H9 (cell line): ENCODE data around the gene SERP1. TPM values are rescaled to one million over a fixed set of nuclear protein-coding genes. Genes with fewer than 3 reads are reported as not detected.

Experiments used
- DNase-seq: peaks from one replicate; pipeline ENCODE4 v3.0.0-alpha.2; 2017
- H2AFZ ChIP-seq: one replicate; pipeline ENCODE4 v1.6.1; 2013; ENCODE audit warnings: mild to moderate bottlenecking, low read length, control low read depth, moderate library complexity
- H2AK5ac ChIP-seq: 2 replicates; pipeline ENCODE4 v1.6.1; 2013; ENCODE audit warnings: low read length, control low read depth, mixed read lengths; ENCODE audit not compliant: insufficient read length
- H2BK120ac ChIP-seq: one replicate; pipeline ENCODE4 v1.6.1; 2013; ENCODE audit warnings: low read depth, mild to moderate bottlenecking, low read length, control low read depth, inconsistent platforms; ENCODE audit not compliant: poor library complexity, severe bottlenecking
- H2BK12ac ChIP-seq: 2 replicates; pipeline ENCODE4 v1.6.1; 2013; ENCODE audit warnings: low read length, control low read depth, mixed read lengths, low read depth; ENCODE audit not compliant: insufficient read length
- H2BK15ac ChIP-seq: 2 replicates; pipeline ENCODE4 v1.6.1; 2013; ENCODE audit warnings: low read depth, low read length, control low read depth
- H2BK20ac ChIP-seq: one replicate; pipeline ENCODE4 v1.6.1; 2013; ENCODE audit warnings: low read depth, mild to moderate bottlenecking, low read length, control low read depth, inconsistent platforms; ENCODE audit not compliant: poor library complexity, severe bottlenecking
- H2BK5ac ChIP-seq: 2 replicates; pipeline ENCODE4 v1.6.1; 2013; ENCODE audit warnings: low read length, control low read depth, mixed read lengths; ENCODE audit not compliant: insufficient read length
- H3K14ac ChIP-seq: 2 replicates; pipeline ENCODE4 v1.6.1; 2013; ENCODE audit warnings: low read length, control low read depth; ENCODE audit not compliant: insufficient read depth
- H3K18ac ChIP-seq: 2 replicates; pipeline ENCODE4 v1.6.1; 2013; ENCODE audit warnings: low read depth, mild to moderate bottlenecking, mixed read lengths, low read length, control low read depth; ENCODE audit not compliant: insufficient read length
- H3K23ac ChIP-seq: 2 replicates; pipeline ENCODE4 v1.6.1; 2013; ENCODE audit warnings: low read length, control low read depth, mixed read lengths, low read depth; ENCODE audit not compliant: insufficient read length
- H3K23me2 ChIP-seq: 2 replicates; pipeline ENCODE4 v1.6.1; 2013; ENCODE audit warnings: low read depth, mild to moderate bottlenecking, mixed read lengths, low read length, control low read depth; ENCODE audit not compliant: insufficient read length, poor library complexity, severe bottlenecking
- H3K27ac ChIP-seq: 2 replicates; pipeline ENCODE4 v1.5.1; 2013; ENCODE audit warnings: low read length, control low read depth, mixed read lengths, low read depth; ENCODE audit not compliant: insufficient read length
- H3K27me3 ChIP-seq: 2 replicates; pipeline ENCODE4 v1.6.1; 2013; ENCODE audit warnings: low read length, control low read depth, inconsistent platforms; ENCODE audit not compliant: insufficient read depth
- H3K4ac ChIP-seq: 2 replicates; pipeline ENCODE4 v1.6.1; 2013; ENCODE audit warnings: low read depth, mild to moderate bottlenecking, control low read depth, inconsistent platforms, low read length, moderate library complexity
- H3K4me1 ChIP-seq: 2 replicates; pipeline ENCODE4 v1.6.1; 2013; ENCODE audit warnings: low read length, control low read depth, inconsistent platforms; ENCODE audit not compliant: insufficient read depth
- H3K4me2 ChIP-seq: 2 replicates; pipeline ENCODE4 v1.6.1; 2013; ENCODE audit warnings: low read length, control low read depth, mixed read lengths; ENCODE audit not compliant: insufficient read length, insufficient read depth
- H3K56ac ChIP-seq: 2 replicates; pipeline ENCODE4 v1.6.1; 2013; ENCODE audit warnings: low read depth, mild to moderate bottlenecking, mixed read lengths, low read length, control low read depth; ENCODE audit not compliant: insufficient read length
- H3K79me1 ChIP-seq: 2 replicates; pipeline ENCODE4 v1.6.1; 2013; ENCODE audit warnings: low read depth, mild to moderate bottlenecking, moderate library complexity, low read length, control low read depth, inconsistent platforms; ENCODE audit not compliant: insufficient read depth, poor library complexity, severe bottlenecking
- H3K79me2 ChIP-seq: 2 replicates; pipeline ENCODE4 v1.6.1; 2013; ENCODE audit warnings: low read length, control low read depth, inconsistent platforms; ENCODE audit not compliant: insufficient read depth
- H3K9ac ChIP-seq: 2 replicates; pipeline ENCODE4 v1.6.1; 2013; ENCODE audit warnings: low read length, control low read depth, mixed read lengths; ENCODE audit not compliant: insufficient read length; ENCODE audit errors: extremely low read depth
- H3K9me3 ChIP-seq: one replicate; pipeline ENCODE4 v1.6.1; 2013; ENCODE audit warnings: low read depth, low read length, inconsistent platforms; ENCODE audit not compliant: control insufficient read depth
- H3T11ph ChIP-seq: one replicate; pipeline ENCODE4 v1.6.1; 2013; ENCODE audit warnings: mild to moderate bottlenecking, low read length, control low read depth, inconsistent platforms
- H4K20me1 ChIP-seq: one replicate; pipeline ENCODE4 v1.6.1; 2013; ENCODE audit not compliant: control insufficient read depth, insufficient read length, insufficient read depth
- H4K5ac ChIP-seq: 2 replicates; pipeline ENCODE4 v1.6.1; 2013; ENCODE audit warnings: low read depth, mild to moderate bottlenecking, mixed read lengths, low read length, control low read depth; ENCODE audit not compliant: insufficient read length
- H4K8ac ChIP-seq: replicated peaks from 2 replicates; pipeline ENCODE4 v1.6.1; 2013; ENCODE audit warnings: low read length, control low read depth, mixed read lengths, low read depth; ENCODE audit not compliant: insufficient read length
- H4K91ac ChIP-seq: 2 replicates; pipeline ENCODE4 v1.6.1; 2013; ENCODE audit warnings: low read depth, mild to moderate bottlenecking, moderate library complexity, mixed read lengths, low read length, control low read depth; ENCODE audit not compliant: insufficient read length
- H3K27ac Mint-ChIP-seq, 3 experiments: 2 replicates in 2 of 3; 3 replicates in 1 of 3; pipeline ENCODE4 v1.8.0; 2020 to 2021; ENCODE audit warnings: mixed read lengths in 3 of 3, mild to moderate bottlenecking in 1 of 3, moderate library complexity in 1 of 3
- H3K27me3 Mint-ChIP-seq: 2 replicates; pipeline ENCODE4 v1.8.0; 2021; ENCODE audit warnings: low read depth, mild to moderate bottlenecking, moderate library complexity, mixed read lengths
- H3K36me3 Mint-ChIP-seq, 3 experiments: 2 replicates in 2 of 3; 3 replicates in 1 of 3; pipeline ENCODE4 v1.8.0; 2020 to 2021; ENCODE audit warnings: low read depth in 3 of 3, mixed read lengths in 3 of 3; ENCODE audit not compliant: insufficient read depth in 1 of 3
- H3K4me1 Mint-ChIP-seq, 2 experiments: 2 replicates each; pipeline ENCODE4 v1.8.0; 2020; ENCODE audit warnings: mixed read lengths in 2 of 2
- H3K4me3 Mint-ChIP-seq, 2 experiments: 2 replicates in 1 of 2; 3 replicates in 1 of 2; pipeline ENCODE4 v1.8.0; 2020 to 2021; ENCODE audit warnings: mild to moderate bottlenecking in 2 of 2, mixed read lengths in 2 of 2, moderate library complexity in 1 of 2
- H3K9me3 Mint-ChIP-seq, 2 experiments: 2 replicates in 1 of 2; 3 replicates in 1 of 2; pipeline ENCODE4 v1.8.0; 2020; ENCODE audit warnings: mild to moderate bottlenecking in 2 of 2, mixed read lengths in 2 of 2, moderate library complexity in 1 of 2
- CTCF ChIP-seq: fragments of 200-600 bp; sonication (generic); conservative IDR thresholded peaks from 3 replicates; pipeline ENCODE4 v1.8.0; 2021; ENCODE audit warnings: antibody characterized with exemption, mild to moderate bottlenecking
- WGBS: extraction: QIAGEN DNeasy Blood & Tissue Kit; methylation state at CpG from one replicate; pipeline ENCODE4 v1.1.7; 2013; ENCODE audit warnings: missing lambda C conversion rate, low lambda C conversion rate, mixed read lengths; ENCODE audit not compliant: insufficient read length; ENCODE audit errors: extremely low coverage; 5-methylcytosine and 5-hydroxymethylcytosine counted together
- total RNA-seq: library from RNA; stranded (reverse); gene quantifications from 2 replicates; pipeline ENCODE4 v1.2.1, GENCODE V29; 2021

The SERP1 gene
- total RNA-seq, 1 experiment from 2014 or later, result 84.8 TPM

DNA sequence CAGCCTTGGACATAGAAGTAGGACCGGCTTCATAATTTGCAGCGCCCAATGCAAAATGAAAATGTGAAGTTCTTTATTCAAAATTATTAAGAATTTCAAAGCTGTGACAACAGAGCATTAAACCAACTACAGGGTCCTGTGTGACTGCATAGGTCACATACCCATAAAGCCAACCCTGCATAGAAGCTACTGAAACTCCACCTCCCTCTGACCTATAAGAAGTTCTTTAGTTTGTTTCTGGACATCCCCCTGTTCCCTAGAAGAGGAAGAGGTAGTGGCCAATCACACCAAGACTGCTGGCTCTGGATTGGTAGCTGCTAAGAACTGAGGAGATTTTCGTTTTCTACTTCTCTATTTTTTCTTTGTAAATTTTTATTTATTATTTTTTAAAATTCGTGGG is 47.9 kb upstream of the SERP1 start:
- H3K4ac ChIP-seq, result no peak overlapping the region
- WGBS, result no CpG with 5 or more reads among the region's 4 CpGs
- no peak overlapping the region for H4K8ac ChIP-seq
- no peaks in the 10 kb centered on the region for H3K23me2 ChIP-seq
- H3K4me3 Mint-ChIP-seq, result no peak overlapping the region
- H3K56ac ChIP-seq, result no peak overlapping the region
- H3K36me3 Mint-ChIP-seq, result peaks cover 0 to 8% (median 0%) of the 10 kb centered on the region in 3 experiments; a peak in 4 of 7 replicates
- H3K23ac ChIP-seq, result no peak overlapping the region
- no peaks in the 10 kb centered on the region; the same call in 1 of the 2 replicates for H3K4me1 ChIP-seq
- H3K4me1 Mint-ChIP-seq, result peaks cover 10 to 11% of the 10 kb centered on the region in 2 experiments
- no peak overlapping the region for H4K91ac ChIP-seq
- DNase-seq, result no peak
- no peaks in the 10 kb centered on the region for H4K20me1 ChIP-seq
- H2BK15ac ChIP-seq, result no peak overlapping the region
- H3K27ac Mint-ChIP-seq, result no peak overlapping the region; a peak in 1 of 7 replicates
- no peak overlapping the region for H3K4me2 ChIP-seq
- H3K9me3 ChIP-seq, result no peaks in the 10 kb centered on the region
- H2BK5ac ChIP-seq, result no peak overlapping the region
- no peak overlapping the region for H3T11ph ChIP-seq
- H4K5ac ChIP-seq, result no peak overlapping the region
- no peak overlapping the region for H2BK12ac ChIP-seq
- H3K14ac ChIP-seq, result no peak overlapping the region
- peaks cover 6% of the 10 kb centered on the region for H3K79me1 ChIP-seq
- H2AFZ ChIP-seq, result no peak overlapping the region
- no peak overlapping the region for H3K9ac ChIP-seq
- no peak overlapping the region for H3K27ac ChIP-seq
- H2AK5ac ChIP-seq, result no peak overlapping the region
- no peak overlapping the region for H2BK20ac ChIP-seq
- H3K27me3 Mint-ChIP-seq, result no peaks in the 10 kb centered on the region
- no peaks in the 10 kb centered on the region for H3K27me3 ChIP-seq
- H3K9me3 Mint-ChIP-seq, result no peaks in the 10 kb centered on the region
- H2BK120ac ChIP-seq, result no peak overlapping the region
- no peak for TF ChIP-seq CTCF
- H3K18ac ChIP-seq, result no peak overlapping the region
- H3K79me2 ChIP-seq, result no peaks in the 10 kb centered on the region; the same call in 1 of the 2 replicates
